Measurements from ENCODE around the gene GPR39.

Gene GPR39

DNA sequence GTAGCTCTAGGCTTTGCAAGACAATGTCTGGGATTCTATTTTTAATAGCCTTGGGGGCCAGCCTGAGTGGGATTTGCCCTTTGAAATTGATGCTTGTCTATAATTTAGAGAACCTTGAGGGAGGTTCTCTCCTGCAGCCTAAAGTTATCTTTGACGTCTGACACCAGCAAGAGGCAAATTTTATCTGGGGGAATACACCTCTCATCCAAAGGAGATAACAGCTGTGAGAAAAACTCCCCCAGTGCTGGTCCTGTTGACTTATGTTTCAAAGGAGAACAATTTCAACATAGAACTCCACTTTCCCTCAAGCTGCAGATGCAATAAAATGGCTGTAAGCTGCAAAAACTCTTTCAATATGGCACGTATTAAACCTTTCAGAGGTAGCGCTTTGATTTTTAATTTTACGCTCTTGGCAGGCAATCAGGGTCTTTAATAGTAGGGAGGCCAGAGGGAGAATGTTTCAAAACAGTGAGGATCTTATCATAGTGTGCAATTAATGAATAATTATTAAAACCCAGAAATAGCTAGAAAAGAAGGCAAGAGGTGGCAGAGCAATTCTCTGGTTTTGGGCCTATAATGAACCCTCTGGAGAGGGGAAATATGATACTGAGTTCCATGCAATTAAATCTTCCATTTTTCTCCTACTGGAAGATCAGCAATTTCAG is 191.0 kb downstream of the GPR39 start:
- no peak for DNase-seq

DNA sequence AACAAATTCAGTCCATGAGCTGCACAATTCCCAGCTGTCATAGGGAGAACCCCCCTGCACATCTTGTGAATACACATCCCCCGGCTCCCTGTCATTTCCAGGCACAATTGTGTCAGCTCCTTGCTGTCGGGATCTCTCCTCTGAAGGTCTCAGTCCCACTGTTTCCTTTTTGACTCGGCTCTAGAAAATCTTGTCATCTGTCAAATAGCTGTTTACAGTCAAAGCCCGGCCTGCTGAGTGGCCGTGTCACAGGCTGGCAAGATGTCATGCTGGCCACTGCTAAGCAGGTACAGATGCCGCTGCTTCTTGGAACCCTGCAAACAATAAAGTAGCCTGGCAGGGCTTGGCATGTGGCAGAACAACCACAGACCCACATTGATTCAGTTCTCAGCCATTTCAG is 191.7 kb downstream of the GPR39 start:
- DNase-seq = no peak

DNA sequence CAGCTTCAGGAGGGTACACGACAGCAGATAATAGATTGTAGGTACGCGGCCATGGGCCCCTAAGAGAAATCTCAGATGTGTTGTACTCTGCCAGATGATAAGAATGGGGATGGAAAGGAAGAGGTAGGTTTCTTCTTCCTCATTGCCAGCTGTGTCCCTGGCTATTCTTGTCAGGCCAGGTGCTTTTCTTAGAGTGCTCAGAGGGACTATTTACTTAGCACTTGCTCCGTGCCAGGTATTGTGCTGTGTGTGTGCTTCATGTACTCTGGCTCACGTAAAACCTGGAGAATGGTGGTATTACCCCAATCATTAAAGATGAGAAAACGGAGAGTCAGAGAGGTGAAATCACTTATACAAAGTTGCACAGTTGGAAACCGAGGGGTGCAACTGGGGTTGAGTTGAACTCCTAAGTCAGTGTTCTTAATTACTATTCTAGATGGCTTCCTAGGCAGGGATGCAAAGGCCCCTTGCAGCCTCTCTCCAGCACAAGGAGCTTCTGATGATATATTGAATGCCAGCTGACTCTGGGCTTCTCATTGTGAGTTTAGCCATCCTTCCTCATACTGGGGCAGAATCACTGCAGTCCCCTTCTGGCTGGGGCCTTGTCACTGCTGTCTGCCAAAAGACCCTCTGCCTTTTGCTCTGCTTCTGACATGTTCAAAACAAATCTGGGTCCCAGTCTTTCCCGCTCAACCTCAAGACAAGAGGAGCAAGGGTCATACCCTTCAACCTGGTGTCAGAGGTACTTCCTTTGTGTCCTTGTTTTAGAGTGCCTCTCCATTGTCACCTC is 192.7 kb downstream of the GPR39 start:
- DNase-seq = no peak

DNA sequence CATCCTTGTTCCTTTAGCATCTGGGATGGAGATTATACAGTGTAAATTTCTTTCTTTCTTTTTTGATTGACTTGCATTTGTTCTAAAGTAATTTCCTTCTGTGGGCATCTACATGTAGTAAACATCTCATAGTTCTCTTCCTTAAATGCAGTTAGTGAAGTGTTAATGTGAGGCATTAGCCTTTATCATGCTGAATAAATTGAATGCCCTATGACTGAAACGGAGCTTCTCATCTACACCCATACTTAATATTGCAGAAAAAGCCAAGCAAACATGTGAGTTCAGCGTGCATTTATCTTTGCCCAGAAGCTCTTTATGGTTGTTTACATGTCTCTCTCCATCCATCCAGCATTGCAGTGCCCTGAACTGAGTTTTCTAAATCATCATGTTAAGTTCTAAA is 195.1 kb downstream of the GPR39 start:
- DNase-seq = no peak

DNA sequence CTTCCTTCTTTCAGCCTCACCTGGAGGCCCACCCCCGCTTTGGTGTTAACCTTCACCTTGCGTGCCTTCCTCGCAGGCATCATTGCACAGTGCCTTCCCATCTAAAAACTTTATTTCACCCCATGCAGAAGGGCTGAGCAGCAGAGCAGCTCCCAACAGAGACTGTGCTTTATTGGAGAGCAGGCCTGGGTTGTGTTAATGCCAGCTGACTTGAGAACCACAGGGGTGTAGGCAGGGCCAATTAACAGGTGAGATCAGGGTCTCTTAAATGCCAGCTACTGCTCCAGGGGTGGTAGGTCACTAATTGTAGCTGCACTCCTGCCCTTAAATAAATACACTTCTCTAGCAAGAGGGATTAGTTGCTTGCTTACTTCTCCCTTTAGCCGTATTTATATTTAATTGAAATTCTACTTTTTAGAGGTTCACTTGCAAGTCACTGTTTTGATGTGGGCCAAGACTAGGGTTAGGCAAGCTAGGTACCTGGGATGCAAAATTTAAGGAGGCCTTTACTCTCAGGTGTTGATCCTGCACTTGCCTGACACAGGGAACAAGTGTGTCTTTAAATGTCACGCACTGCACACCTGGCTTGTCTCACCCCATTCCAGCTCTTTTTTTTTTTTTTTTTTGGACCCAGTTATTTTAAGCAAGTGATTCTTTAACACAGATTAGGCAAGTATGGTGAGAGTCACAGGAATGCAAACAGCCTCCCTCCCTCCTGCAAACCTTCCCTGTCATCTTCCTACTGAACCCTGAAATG is 198.9 kb downstream of the GPR39 start:
- DNase-seq = no peak

DNA sequence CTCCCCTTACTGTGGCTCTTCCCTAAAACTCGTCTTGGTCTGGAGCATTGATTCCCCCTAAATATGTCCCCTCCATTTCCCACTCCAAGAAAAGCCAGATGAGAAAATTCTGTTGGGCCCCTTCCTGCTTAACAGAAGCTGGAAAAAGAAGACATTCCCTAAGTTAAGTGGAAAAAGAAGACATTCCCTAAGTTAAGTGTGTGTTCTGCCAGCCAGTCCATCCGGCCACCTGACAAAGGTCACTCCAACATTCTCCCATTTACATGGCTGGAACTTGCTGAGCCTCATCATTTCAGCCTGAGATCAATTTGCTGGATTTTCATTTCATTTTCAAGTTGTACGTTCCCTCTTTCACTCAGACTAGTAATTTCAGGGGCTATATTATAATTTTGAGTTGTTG is 201.4 kb downstream of the GPR39 start:
- DNase-seq = no peak

DNA sequence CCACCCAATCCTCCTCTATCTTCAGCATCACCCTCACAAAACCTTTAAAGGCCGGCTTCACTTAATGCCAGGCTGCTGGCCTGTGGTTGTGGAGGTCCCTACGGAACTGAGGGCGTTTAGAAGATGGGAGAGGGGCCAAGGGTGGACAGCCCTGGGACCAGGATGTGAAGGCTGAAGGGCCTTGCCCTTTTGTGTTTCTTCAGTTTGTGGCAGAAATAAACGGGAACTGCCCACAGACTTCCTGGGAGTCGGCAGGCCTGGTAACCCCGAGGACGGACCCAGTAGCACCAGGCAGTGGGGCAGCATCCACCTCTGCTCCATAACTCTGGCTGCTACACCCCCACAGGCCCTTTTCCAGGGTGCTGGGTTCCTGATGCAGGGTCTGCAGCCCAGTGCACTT is 202.1 kb downstream of the GPR39 start:
- DNase-seq = no peak

DNA sequence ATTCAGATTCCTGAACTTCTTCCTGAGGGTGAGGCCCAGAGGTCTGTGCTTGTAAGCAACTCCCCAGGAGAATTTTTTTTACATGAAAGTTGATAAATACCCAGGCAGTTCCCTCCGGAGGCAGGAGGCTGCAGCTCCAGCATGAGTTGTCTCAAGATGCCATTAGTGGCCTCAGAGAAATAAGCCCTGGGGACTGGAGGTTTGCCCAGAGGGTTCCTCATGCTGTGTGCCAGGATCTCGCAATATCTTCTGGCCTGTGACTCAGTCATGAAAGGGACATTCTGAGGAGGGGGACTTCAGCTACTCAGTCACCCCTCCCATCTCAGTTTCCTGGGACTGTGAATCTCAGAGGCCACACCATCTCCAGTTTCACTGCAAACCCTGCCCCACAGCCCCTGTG is 203.5 kb downstream of the GPR39 start:
- no peak for DNase-seq

DNA sequence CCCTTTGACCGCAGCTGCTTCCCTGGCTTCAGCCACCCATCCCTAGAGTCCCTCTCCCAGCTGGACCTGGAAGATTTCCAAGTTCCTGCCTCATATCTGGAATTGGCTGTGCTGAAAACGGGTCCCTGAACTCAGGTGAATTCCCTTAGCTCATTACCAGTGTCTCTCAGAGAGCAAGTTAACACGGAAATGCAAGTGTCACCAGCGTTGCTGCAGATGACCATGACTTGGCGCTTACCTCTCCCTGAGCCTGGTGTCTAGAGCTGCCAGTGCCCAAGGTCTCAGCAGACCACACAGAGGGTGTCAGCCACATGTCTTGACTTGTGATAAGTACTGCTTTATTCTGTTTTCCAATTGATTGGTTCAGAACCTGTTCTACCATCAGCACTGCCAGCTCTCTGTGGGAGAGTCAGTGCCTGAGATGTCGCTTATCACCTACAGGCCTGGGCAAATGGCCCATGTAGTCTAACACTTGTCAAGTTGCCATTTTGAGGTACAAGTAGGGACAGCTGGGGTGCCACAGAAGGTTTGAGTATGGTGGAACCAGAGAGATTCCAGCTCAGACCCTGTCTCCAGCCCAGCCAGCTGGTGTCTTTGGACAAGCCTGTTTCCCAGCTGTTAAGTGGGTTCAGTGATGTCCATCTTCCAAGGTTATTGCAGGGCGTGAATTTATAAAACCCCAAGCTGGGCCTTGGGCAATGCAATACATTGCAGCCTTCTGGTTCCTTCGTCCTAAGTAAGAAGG is 204.7 kb downstream of the GPR39 start:
- DNase-seq = no peak

DNA sequence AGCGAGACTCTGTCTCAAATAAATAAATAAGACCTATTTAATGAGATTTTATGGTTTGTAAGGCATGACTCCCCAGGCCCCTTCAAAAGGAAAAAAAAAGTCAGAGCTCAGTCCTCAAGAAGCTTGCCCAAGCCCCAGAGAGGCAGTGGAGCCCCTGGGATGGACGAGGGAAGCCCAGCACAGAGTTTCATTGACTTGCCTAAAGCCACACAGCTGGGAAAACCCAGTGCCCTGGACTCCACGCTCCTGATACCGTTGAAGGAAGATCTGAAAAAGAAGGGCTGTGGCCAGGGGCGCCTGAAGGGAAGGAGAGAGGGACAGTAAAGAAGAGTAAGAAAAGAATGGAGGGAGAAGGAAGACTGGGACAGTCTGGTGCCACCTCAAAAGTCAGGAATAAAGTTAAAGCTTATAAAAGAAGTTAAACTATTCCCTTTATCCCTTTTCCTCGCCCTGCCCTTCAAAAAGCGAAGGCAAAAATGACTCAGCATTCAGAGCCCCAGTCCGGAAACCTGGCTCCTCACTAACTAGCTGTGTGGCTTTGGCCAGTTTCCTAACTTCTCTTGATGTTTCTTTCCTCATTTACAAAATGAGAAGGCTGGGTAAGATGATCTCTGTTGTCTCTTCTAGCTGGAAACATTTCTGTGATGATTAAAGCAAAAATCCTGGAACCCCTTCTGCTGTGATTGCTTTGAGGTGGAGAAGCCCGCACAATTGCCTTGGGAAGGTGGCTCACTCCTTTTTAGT is 206.7 kb downstream of the GPR39 start:
- no peak for DNase-seq

DNA sequence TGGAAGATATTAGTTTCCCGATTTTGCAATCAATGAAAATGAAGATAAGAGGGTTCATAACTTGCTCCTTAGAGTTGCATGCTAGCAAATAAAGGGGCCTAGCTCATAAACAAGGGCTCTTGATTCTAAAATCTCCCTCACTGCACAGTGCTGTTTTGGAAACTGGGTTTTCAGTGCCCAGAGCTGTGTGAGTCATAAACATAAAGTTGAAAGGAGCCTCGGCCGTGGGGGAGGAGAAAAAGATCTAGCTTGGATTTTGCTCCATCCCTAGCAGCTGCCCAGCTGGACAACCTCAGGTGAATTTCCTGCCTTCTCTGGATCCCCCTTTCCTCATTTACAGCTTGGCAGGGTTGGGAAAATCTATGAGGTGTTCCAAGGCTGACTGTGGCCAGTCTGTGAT is 210.9 kb downstream of the GPR39 start:
- no peak for DNase-seq

DNA sequence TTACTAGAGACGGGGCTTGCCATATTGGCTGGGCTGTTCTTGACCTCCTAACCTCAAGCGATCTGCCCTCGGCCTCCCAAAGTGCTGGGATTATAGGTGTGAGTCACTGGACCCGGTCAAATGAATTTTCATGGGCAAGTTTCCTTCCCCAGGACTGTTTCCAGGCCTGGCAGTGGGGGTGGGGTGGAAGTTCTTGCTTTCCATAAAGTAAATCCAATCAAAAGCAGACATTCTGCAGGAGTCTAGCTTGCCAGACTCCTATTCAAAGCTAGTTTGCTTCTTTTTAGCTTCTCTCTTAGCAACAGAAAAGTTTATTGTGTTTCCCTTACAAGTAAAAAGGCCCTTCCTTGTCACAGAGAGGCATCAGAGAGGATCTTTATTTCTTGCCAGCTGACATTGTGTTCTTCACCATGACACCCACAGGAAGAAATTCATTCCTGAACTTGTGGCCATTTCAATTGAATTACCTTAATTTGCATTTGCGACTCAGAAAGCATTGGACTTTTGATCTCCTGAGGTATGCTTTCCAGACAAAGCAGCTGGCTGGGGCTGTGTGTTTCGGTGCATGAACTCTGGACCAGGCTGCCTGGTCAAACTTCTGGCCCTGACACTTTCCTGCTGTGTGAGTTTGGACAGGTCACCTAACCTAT is 215.5 kb downstream of the GPR39 start:
- DNase-seq = no peak

DNA sequence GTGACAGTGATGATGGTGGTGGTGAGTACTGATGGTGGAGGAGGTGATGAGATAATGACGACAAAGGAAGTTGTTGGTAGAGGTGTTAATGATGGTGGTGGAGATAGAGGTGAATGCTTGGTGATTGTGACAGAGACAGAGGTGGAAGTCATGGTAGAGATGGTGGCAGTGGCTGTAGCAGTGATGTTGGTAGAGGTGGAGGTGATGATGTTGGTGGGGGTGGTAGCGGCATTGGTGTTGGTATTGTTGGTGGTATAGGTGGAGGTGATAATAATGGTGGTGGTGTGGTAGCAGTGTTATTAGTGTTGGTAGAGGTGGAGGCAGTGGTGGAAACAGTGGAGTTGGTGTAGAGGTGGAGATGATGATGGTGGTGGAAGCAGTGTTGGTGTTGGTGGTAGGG is 217.0 kb downstream of the GPR39 start:
- no peak for DNase-seq

DNA sequence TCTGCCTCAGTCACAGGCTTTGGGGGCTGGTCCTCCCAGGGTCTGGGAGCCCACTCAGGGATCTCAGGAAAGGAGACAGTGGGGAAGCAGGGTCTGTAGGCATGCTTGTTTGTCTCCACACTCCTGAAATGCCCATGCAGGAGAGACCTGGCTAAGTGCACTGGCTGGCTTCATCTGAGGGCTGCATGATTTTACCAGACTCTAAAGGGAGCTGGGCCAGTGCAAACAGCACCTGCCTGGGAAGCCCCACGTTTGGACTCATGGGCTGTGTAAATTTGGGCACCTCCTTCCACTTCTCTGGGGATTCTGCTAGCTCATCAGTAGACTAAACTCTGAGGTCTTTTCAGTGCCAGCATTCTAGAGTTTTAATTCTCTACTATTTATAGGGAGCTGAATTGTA is 219.7 kb downstream of the GPR39 start:
- DNase-seq = no peak

DNA sequence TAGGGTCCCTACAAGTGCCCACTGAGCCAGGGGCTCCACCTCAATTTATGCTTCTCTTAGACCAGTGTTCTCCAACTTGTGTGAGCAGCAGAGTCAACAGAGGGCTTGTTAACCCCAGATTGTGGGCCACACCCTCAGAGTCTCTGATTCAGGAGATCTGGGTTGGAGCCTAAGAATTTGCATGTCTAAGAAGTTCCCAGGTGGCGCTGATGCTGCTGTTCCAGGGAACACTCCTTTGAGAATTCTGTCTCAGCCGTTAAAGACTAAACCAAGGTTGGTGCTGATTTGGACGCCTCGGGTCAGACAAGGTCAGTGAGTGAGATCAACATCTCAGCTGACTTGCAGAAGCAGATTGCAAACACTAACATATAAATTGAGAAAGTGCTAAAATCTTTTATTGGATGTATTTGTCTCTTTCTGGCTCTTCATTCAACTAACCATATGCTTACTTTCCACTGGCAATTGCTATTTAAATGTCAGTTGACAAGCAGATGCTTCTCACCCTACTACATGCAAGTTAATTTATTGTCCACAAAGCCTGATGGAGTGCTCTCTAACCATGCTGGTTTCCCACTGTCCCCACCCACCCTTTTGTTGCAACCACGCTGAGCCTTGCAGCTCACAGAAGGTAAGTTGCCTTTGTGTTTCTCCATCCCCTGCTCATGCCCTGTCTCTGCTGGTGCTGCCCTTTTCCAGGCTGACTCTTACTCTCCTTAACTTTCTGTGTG is 221.9 kb downstream of the GPR39 start:
- no peak for DNase-seq

DNA sequence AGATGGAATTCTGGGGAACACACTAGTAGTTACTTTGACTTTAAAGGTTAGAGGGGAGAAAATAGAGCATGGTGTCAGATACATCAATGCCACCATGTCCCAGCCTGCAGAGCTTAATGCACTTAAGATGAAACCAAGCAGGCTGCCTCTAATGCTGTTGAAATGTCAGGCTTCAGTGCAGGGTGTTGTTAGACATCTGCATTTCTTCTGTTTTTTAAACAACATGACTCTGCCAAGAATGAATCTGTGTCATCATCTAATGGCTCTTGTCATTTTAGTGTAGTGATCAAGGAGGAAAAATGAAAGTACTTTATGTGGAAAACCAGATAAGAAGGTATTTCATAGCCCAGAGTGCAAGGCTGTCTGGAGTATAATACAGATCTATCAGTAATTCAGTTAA is 223.5 kb downstream of the GPR39 start:
- DNase-seq = no peak

DNA sequence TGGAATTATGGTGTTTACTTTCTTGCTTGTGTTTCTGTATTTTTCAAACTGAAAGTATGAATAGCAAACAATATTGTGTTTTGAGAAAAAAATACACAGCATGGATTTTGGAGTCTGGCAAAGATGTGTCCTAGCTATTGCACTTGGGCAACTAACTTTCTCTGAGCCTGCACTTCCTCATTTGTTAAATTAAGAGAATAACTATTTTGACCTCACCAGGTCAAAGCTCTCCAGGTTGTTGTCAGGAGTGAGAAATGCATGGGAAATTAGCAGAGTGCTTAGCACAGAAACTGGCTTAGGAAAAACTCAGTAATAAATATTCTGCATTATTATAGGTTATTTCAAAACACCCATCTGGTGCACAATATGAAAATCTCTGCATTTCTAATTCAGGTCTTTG is 225.2 kb downstream of the GPR39 start:
- no peak for DNase-seq

DNA sequence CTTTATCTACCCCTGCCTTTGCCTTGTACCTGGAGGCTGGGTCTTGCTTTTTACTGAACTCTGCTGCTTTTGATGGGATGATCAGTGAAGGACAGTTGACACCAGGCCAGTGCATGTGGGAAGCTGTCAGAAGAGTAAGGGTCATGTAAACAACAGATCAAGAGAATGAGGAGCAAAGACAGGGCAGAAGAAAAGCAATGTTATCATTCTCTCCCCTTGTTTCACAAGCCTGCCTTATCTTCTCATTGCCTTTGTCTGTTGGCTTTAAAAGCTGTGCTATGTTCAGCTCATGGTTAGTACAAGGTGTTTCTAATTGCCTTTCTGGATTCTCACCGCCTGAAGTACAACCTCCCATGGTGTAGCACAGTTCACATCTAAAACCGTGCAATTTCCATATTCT is 225.8 kb downstream of the GPR39 start:
- no peak for DNase-seq

DNA sequence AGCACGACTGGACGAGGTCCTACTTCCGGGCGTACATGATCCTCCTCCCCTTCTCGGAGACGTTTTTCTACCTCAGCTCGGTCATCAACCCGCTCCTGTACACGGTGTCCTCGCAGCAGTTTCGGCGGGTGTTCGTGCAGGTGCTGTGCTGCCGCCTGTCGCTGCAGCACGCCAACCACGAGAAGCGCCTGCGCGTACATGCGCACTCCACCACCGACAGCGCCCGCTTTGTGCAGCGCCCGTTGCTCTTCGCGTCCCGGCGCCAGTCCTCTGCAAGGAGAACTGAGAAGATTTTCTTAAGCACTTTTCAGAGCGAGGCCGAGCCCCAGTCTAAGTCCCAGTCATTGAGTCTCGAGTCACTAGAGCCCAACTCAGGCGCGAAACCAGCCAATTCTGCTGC is 228.6 kb downstream of the GPR39 start:
- DNase-seq = no peak

DNA sequence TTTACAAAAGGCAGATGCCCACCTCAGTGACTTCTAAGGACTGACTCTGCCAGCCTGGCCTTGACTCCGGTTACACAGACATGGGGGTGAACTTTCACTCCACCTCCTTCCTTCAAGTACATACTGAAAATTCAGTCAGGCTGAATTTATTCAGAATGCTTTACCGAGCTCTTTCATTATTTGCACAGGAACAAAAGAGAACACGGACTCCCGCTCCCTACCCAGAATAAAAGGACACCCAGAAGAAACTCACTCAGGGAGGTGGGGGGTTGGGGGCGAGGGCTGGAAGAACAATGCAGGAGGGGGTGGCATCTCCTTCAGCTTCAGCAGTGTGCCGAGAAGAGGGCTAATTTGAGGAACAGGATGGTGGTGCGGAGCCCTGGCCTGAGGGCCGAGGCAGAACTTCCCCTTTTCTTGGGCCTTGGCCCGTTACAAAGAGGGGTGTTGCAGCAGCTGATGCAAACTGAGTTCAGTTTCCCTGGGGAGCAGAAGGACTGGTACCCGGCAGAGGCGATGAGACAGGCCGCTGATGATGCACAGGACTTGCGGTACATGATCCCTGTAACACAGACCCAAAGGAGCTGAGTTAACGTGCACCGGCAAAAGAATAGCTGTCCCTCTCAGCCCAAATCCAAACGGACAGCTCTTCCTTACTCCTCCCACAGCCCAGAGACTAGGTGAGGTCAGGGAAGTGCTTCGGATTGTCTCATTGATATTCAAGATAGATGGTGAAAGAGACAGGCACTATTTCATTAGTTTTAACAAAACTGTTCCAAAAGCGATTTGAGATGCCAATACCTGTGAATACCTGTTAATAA is 229.3 kb downstream of the GPR39 start:
- DNase-seq = no peak
